IMR-90 (cell line): Measurements from ENCODE around the gene CROCC2. TPM values are rescaled to one million over a fixed set of nuclear protein-coding genes. Genes with fewer than 3 reads are reported as not detected.

ENCODE experiments used
- CEBPB ChIP-seq: IDR thresholded peaks from 2 replicates; pipeline ENCODE4 v1.6.1; 2012; ENCODE audit warnings: low read depth, low read length, improper control_type of control experiment
- CHD1 ChIP-seq: IDR thresholded peaks from 2 replicates; pipeline ENCODE4 v1.6.1; 2012; ENCODE audit warnings: low read depth, low read length, improper control_type of control experiment
- CTCF ChIP-seq: conservative IDR thresholded peaks from 2 replicates; pipeline ENCODE4 v1.5.1; 2012; ENCODE audit warnings: mild to moderate bottlenecking, low read depth, low read length, improper control_type of control experiment
- RAD21 ChIP-seq: IDR thresholded peaks from 2 replicates; pipeline ENCODE4 v1.6.1; 2012; ENCODE audit warnings: low read length, improper control_type of control experiment
- polyA plus RNA-seq, 3 experiments: library from polyadenylated mRNA; depleted of rRNA; stranded (reverse); fragments of >200 nt; gene quantifications; 2 replicates each; pipeline ENCODE4 v1.2.3, GENCODE V29; 2012; ENCODE audit warnings: low replicate concordance in 1 of 3
- total RNA-seq: library from RNA; depleted of rRNA; stranded (reverse); fragments of >200 nt; gene quantifications from 2 replicates; pipeline ENCODE4 v1.2.3, GENCODE V29; 2012

CROCC2 gene
- total and polyA plus RNA-seq, 2 of the 4 experiments (the other 2 are of a cell fraction), result not detected

DNA sequence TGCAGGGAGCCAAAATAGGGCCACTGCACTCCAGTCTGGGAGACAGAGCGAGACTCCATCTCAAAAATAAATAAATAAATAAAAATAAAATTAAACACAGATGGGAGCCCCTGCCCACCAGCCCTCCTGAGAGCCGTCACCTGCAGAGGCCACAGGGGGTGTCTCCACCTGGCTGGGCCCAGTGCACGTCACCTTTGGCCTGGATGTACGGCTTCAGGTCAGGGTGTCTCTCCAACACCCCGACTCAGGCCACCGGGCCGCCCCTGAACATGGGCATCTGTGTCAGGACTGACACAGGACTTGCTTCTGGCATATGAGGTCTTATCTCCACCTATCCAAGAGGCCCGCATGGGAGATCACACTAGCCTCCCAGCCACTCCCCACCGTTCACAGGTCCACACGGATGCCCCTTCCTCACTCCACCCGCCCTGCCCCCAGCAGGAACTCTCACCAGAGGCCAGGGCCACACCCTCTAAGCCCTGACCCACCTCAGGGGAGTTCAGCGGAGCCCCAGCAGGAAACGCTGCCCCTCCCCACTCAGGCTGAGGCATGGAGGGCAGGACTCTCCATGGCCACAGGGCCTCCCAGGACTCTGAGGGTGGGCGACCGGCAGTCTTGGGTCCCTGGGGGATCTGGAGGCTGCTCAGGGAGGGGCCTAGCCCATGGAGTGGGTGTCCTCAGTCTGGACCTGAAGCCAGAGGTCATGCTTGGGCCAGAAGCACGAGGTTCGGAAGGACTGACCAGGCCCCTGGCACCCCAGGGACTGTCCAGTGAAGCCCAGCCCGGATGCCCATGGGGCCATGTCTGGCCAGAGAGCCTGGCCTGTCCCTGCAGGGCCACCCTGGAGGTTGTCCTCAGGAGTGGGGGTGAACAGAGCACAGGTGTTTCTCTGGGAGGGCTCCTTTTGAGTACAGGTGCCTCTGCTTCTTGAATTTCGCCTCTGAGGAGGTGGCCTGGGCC, 1.6 kb upstream of the CROCC2 start (continued):
- TF ChIP-seq CHD1 (no peak), CTCF (no peak), RAD21 (no peak), CEBPB (no peak)
